ENCODE results near the gene LUC7L. TPM values are rescaled to one million over a fixed set of nuclear protein-coding genes. Genes with fewer than 3 reads are reported as not detected.
A peak's percentile ranks its signal among the peaks of the same experiment; 100 is the strongest.

Gene LUC7L
- total RNA-seq, 1 donor from 2014 or later, result 231 TPM

GRCh38 chr16:189604-190186, 39.6 kb downstream of the LUC7L start:
- Mint-ChIP-seq H3K4me3 (peak overlapping the region; percentile 63), H3K4me1 (no peaks in the 10 kb centered on the region), H3K27ac (no peak overlapping the region), H3K36me3 (peaks cover 36% of the 10 kb centered on the region), H3K9me3 (no peaks in the 10 kb centered on the region), H3K27me3 (ENCODE audit: insufficient read depth, low read depth) (peaks cover 5% of the 10 kb centered on the region)
- TF ChIP-seq EZH2 (IDR thresholded peaks at IDR 0.05) (no peak), EZH2phosphoT487 (IDR thresholded peaks at IDR 0.05) (no peak)
- TF ChIP-seq, protein P1, sequence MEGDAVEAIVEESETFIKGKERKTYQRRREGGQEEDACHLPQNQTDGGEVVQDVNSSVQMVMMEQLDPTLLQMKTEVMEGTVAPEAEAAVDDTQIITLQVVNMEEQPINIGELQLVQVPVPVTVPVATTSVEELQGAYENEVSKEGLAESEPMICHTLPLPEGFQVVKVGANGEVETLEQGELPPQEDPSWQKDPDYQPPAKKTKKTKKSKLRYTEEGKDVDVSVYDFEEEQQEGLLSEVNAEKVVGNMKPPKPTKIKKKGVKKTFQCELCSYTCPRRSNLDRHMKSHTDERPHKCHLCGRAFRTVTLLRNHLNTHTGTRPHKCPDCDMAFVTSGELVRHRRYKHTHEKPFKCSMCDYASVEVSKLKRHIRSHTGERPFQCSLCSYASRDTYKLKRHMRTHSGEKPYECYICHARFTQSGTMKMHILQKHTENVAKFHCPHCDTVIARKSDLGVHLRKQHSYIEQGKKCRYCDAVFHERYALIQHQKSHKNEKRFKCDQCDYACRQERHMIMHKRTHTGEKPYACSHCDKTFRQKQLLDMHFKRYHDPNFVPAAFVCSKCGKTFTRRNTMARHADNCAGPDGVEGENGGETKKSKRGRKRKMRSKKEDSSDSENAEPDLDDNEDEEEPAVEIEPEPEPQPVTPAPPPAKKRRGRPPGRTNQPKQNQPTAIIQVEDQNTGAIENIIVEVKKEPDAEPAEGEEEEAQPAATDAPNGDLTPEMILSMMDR (IDR thresholded peaks at IDR 0.05), result no peak
- Histone ChIP-seq H3K79me2 (ENCODE audit: low read depth) (no peaks in the 10 kb centered on the region), H3K27me3 (no peaks in the 10 kb centered on the region), H4K20me1 (ENCODE audit: low read depth) (peaks cover 25% of the 10 kb centered on the region), H3K9ac (no peak overlapping the region), H3K4me2 (no peak overlapping the region), H3F3A (ENCODE audit: low read depth) (peaks cover 9% of the 10 kb centered on the region), H3K4me1 (no peaks in the 10 kb centered on the region), H3K27ac (no peak overlapping the region), H2AFZ (replicated peaks) (no peak overlapping the region), H3K4me3 (no peak overlapping the region), H3K36me3 (no peaks in the 10 kb centered on the region), H3K9me3 (ENCODE audit: low read depth) (no peaks in the 10 kb centered on the region)
- no peak for DNase-seq (ENCODE audit: low spot score)

- Histone ChIP-seq H3F3A (ENCODE audit: low read depth) (peaks cover 17% of the 10 kb centered on the region), H3K36me3 (no peaks in the 10 kb centered on the region), H3K4me3 (no peak overlapping the region), H3K27me3 (no peaks in the 10 kb centered on the region), H3K4me1 (no peaks in the 10 kb centered on the region), H3K27ac (no peak overlapping the region), H3K4me2 (no peak overlapping the region), H2AFZ (replicated peaks) (no peak overlapping the region), H3K9me3 (ENCODE audit: low read depth) (no peaks in the 10 kb centered on the region), H3K9ac (no peak overlapping the region), H4K20me1 (ENCODE audit: low read depth) (peaks cover 22% of the 10 kb centered on the region), H3K79me2 (ENCODE audit: low read depth) (no peaks in the 10 kb centered on the region)
- Mint-ChIP-seq H3K36me3 (peaks cover 30% of the 10 kb centered on the region), H3K27me3 (ENCODE audit: insufficient read depth, low read depth) (peaks cover 3% of the 10 kb centered on the region), H3K4me3 (no peak overlapping the region), H3K27ac (no peak overlapping the region), H3K4me1 (no peaks in the 10 kb centered on the region), H3K9me3 (no peaks in the 10 kb centered on the region)
- TF ChIP-seq, protein P1 (IDR thresholded peaks at IDR 0.05), result peak; percentile 28
- TF ChIP-seq EZH2phosphoT487 (IDR thresholded peaks at IDR 0.05) (no peak), EZH2 (IDR thresholded peaks at IDR 0.05) (no peak)
- no peak for DNase-seq (ENCODE audit: low spot score)
Observed at GRCh38 chr16:188674-189073, 40.6 kb downstream of the LUC7L start.

- H3K27me3 Mint-ChIP-seq (ENCODE audit: insufficient read depth, low read depth), result peaks cover 3% of the 10 kb centered on the region
- H3K9me3 Mint-ChIP-seq, result no peaks in the 10 kb centered on the region
- peaks cover 10% of the 10 kb centered on the region for H4K20me1 ChIP-seq (ENCODE audit: low read depth)
- H3K4me3 ChIP-seq, result no peak overlapping the region
- H3K9me3 ChIP-seq (ENCODE audit: low read depth), result no peaks in the 10 kb centered on the region
- DNase-seq (ENCODE audit: low spot score), result no peak
- H3K36me3 ChIP-seq, result no peaks in the 10 kb centered on the region
- peaks cover 30% of the 10 kb centered on the region for H3F3A ChIP-seq (ENCODE audit: low read depth)
- peaks cover 26% of the 10 kb centered on the region for H3K36me3 Mint-ChIP-seq
- H3K4me3 Mint-ChIP-seq, result no peak overlapping the region
- no peak overlapping the region for H3K27ac ChIP-seq
- TF ChIP-seq, protein P1 (IDR thresholded peaks at IDR 0.05), result no peak
- TF ChIP-seq EZH2phosphoT487 (IDR thresholded peaks at IDR 0.05) (no peak), EZH2 (IDR thresholded peaks at IDR 0.05) (no peak)
- no peak overlapping the region for H3K4me2 ChIP-seq
- no peaks in the 10 kb centered on the region for H3K4me1 ChIP-seq
- H3K27me3 ChIP-seq, result no peaks in the 10 kb centered on the region
- H3K79me2 ChIP-seq (ENCODE audit: low read depth), result no peaks in the 10 kb centered on the region
- H3K9ac ChIP-seq, result no peak overlapping the region
- no peak overlapping the region for H3K27ac Mint-ChIP-seq
- no peaks in the 10 kb centered on the region for H3K4me1 Mint-ChIP-seq
- no peak overlapping the region for H2AFZ ChIP-seq (replicated peaks)
Observed at GRCh38 chr16:187330-187729, 41.9 kb downstream of the LUC7L start.
